Stimulated activated CD8-positive, alpha-beta memory T cell treated with anti-CD3 and anti-CD28 coated beads, Interleukin-7, amount 100 ng/mL, for 1 hour (primary cell): ENCODE data around the gene BRD2.

Experiments
- DNase-seq, 2 donors: peaks; one replicate each; pipeline ENCODE4 v3.0.0-alpha.2; 2020; ENCODE audit warnings: low read depth in 2 of 2

Gene BRD2

DNA sequence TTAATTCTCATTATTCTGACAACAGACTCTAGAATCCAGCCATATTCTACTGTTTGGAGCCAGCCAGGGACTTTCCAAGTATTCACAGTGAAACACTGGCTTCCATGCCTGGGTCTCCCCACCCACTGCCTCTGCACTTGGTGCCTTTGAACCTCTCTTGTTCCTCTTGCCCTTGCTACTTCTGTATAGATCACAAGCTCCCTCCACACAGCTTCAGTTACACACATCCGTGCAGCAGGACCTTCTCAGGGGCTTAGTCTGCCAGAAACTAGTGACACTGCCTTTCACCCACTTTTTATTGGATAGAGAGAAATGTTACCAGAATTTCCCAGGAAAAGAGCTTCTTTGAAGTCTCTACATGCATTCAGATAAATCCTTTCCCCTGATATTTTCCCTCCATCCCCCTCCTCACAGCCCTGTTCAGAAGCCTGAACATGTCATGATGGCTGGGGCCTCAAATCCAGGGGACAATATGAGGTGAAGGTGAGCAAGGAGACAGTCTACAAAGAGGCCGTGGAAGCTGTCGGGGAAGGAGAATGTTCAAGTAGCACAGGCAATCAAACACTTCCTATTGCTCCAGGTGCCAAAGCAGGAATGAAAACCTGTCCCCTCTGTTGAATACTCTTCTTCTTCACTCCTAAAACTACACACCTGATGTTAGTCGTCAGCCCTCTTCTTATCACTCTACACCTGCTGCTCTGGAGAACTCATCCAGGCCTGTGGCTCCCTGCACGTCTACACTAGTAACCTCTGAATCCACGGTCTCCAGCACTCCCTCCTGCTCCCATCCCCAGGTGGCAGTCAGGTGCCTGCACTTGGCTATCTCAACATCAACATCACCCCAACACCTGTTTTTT, 61.2 kb downstream of the BRD2 start:
- no peak for DNase-seq

DNA sequence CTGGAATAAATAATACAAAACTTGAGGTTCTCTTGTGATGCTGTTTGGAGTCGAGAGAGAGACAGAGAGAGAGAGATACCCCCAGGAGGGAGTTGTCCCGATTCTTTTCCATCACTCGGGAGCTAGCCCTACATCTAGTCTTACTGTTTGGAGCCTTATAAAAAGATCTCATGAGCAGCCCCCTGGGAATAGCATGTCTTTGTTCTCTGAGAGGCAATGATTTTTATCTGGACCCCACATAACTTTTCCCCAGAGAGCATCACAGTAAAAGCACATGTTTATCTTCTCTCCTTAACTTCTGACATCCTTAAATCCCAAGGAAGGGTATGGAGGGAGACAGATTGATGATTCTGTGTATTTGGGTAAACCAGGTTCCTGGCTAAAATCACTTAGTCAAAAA, 61.9 kb downstream of the BRD2 start:
- DNase-seq: no peak
